Measurements from ENCODE around the gene MMP7. TPM values are rescaled to one million over a fixed set of nuclear protein-coding genes. Genes with fewer than 3 reads are reported as not detected.

MMP7 gene
- total RNA-seq, 1 experiment from 2014 or later, result not detected

GRCh38 chr11:102559839-102560238 is 29.3 kb upstream of the MMP7 start:
- Histone ChIP-seq H3K4me3 (ENCODE audit: low read depth, low read length) (no peak overlapping the region), H3K9me3 (peaks cover 5% of the 10 kb centered on the region; the same call in 1 of the 2 replicates), H3K36me3 (ENCODE audit: control insufficient read depth, insufficient read depth, low read length) (no peaks in the 10 kb centered on the region), H3K27me3 (replicated peaks; ENCODE audit: control insufficient read depth, insufficient read depth, low read length) (no peaks in the 10 kb centered on the region), H3K4me1 (peaks cover 15% of the 10 kb centered on the region)
- Mint-ChIP-seq H3K27me3 (ENCODE audit: insufficient read depth, unreplicated experiment) (no peaks in the 10 kb centered on the region), H3K27ac (ENCODE audit: unreplicated experiment) (no peak overlapping the region), H3K4me3 (ENCODE audit: unreplicated experiment) (no peak overlapping the region), H3K9me3 (ENCODE audit: unreplicated experiment) (peaks cover 10% of the 10 kb centered on the region), H3K36me3 (ENCODE audit: insufficient read depth, unreplicated experiment) (no peaks in the 10 kb centered on the region), H3K4me1 (ENCODE audit: low read depth, unreplicated experiment) (no peaks in the 10 kb centered on the region)
- TF ChIP-seq CTCF (IDR thresholded peaks at IDR 0.05; ENCODE audit: insufficient read depth in 1 of 2, low read depth in 1 of 2, low read length in 1 of 2, severe bottlenecking in 1 of 2, unreplicated experiment in 1 of 2), result no peak
- ChIA-PET CTCF (no interaction called here), POLR2A (no interaction called here)
- no TSS peak for BruUV-seq (replicated peaks)
- intact Hi-C loops (cut with micrococcal nuclease; ENCODE audit: unreplicated experiment), result no loop called here
- DNase-seq, result no peak

DNA sequence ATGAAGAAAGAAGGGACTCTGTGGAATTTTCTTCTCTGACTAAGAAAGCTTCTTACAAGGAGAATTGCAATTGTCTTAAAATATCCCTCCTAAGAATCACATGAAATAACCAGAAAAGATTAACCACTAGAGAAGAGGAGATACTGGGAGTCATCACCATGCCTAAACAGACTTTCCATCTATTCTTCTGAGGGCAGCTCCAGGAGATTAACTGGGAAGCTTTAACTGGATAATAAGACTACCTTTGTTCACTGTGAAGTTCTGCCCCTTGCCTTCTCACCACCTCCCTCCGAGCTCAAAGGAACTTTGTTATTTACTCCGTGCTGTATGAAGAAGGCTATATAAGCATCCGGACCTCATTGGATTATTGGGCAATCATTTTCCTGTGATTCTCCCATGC is 24.5 kb upstream of the MMP7 start:
- H3K9me3 Mint-ChIP-seq (ENCODE audit: unreplicated experiment), result no peaks in the 10 kb centered on the region
- H3K36me3 Mint-ChIP-seq (ENCODE audit: insufficient read depth, unreplicated experiment), result no peaks in the 10 kb centered on the region
- no peak overlapping the region for H3K27ac Mint-ChIP-seq (ENCODE audit: unreplicated experiment)
- ChIA-PET POLR2A (no interaction called here), CTCF (no interaction called here)
- DNase-seq, result no peak
- peaks cover 30% of the 10 kb centered on the region for H3K4me1 Mint-ChIP-seq (ENCODE audit: low read depth, unreplicated experiment)
- intact Hi-C loops (cut with micrococcal nuclease; ENCODE audit: unreplicated experiment), result no loop called here
- H3K27me3 ChIP-seq (replicated peaks; ENCODE audit: control insufficient read depth, insufficient read depth, low read length), result no peaks in the 10 kb centered on the region
- H3K4me1 ChIP-seq, result peaks cover 36% of the 10 kb centered on the region
- H3K36me3 ChIP-seq (ENCODE audit: control insufficient read depth, insufficient read depth, low read length), result no peaks in the 10 kb centered on the region
- no TSS peak for BruUV-seq (replicated peaks)
- TF ChIP-seq CTCF (IDR thresholded peaks at IDR 0.05; ENCODE audit: insufficient read depth in 1 of 2, low read depth in 1 of 2, low read length in 1 of 2, severe bottlenecking in 1 of 2, unreplicated experiment in 1 of 2), result no peak
- H3K4me3 ChIP-seq (ENCODE audit: low read depth, low read length), result no peak overlapping the region
- H3K4me3 Mint-ChIP-seq (ENCODE audit: unreplicated experiment), result no peak overlapping the region
- H3K9me3 ChIP-seq, result no peaks in the 10 kb centered on the region
- no peaks in the 10 kb centered on the region for H3K27me3 Mint-ChIP-seq (ENCODE audit: insufficient read depth, unreplicated experiment)

- DNase-seq, result no peak
- TF ChIP-seq CTCF (IDR thresholded peaks at IDR 0.05; ENCODE audit: insufficient read depth in 1 of 2, low read depth in 1 of 2, low read length in 1 of 2, severe bottlenecking in 1 of 2, unreplicated experiment in 1 of 2), result no peak
- intact Hi-C loops (cut with micrococcal nuclease; ENCODE audit: unreplicated experiment), result loop anchor here (2.0 to 5.0 kb wide), 3 partner anchors 45 to 113 kb away; partner anchors contain the start of gene TMEM123
- Mint-ChIP-seq H3K27me3 (ENCODE audit: insufficient read depth, unreplicated experiment) (no peaks in the 10 kb centered on the region), H3K9me3 (ENCODE audit: unreplicated experiment) (no peaks in the 10 kb centered on the region), H3K27ac (ENCODE audit: unreplicated experiment) (peak overlapping the region; percentile 87), H3K4me1 (ENCODE audit: low read depth, unreplicated experiment) (peaks cover 30% of the 10 kb centered on the region), H3K36me3 (ENCODE audit: insufficient read depth, unreplicated experiment) (no peaks in the 10 kb centered on the region), H3K4me3 (ENCODE audit: unreplicated experiment) (no peak overlapping the region)
- Histone ChIP-seq H3K36me3 (ENCODE audit: control insufficient read depth, insufficient read depth, low read length) (no peaks in the 10 kb centered on the region), H3K27me3 (replicated peaks; ENCODE audit: control insufficient read depth, insufficient read depth, low read length) (no peaks in the 10 kb centered on the region), H3K9me3 (no peaks in the 10 kb centered on the region), H3K4me3 (ENCODE audit: low read depth, low read length) (no peak overlapping the region), H3K4me1 (peaks cover 36% of the 10 kb centered on the region)
- CTCF ChIA-PET, result no interaction called here
- POLR2A ChIA-PET, result no interaction called here
- no TSS peak for BruUV-seq (replicated peaks)
Observed at GRCh38 chr11:102553835-102554282, 23.3 kb upstream of the MMP7 start.

Measured in Caco-2 (cell line).